GM11168 (cell line): ENCODE measurements around the gene MTHFD1L.

Experiments
- in situ Hi-C: fragments of 300-500 bp; cut with MboI; formaldehyde crosslinking; loops from one replicate; pipeline ENCODE4 v1.12.0; 2022; ENCODE audit warnings: low sequenced_read_pairs; ENCODE audit not compliant: unreplicated experiment

MTHFD1L gene

DNA sequence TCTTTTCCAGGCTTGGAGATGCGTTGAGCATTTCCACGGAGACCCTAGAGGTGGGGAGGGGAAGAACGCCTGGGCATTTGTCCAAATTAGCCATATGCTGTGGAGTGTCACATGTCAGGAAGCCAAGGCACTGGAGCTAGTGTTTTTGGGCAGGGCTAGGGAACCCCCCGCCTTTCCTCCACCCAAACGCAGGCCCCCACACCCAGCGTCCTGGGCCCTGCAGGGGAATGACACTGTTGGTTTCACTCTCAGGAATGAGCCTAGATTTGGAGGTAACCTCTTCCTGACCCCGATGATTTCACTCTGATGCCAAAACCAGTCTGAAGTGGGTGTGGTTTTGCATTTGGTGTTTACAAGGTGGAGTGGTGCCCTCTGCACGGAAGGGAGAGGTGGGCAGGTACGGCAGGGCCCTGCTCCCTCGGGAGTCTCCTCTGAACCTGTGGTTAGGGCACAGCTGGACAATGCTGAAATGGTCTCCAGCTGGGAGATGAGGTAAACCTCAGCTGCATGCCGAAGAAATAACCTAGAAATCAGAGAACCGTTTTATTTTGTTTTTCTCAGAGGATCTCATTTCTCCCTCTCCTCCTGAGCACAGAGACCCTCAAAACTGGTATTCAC, 29.5 kb downstream of the MTHFD1L start:
- in situ Hi-C loops, result loop anchor here (10.0 kb wide), 1 partner anchor 440 kb away; no protein-coding TSS in a partner anchor

DNA sequence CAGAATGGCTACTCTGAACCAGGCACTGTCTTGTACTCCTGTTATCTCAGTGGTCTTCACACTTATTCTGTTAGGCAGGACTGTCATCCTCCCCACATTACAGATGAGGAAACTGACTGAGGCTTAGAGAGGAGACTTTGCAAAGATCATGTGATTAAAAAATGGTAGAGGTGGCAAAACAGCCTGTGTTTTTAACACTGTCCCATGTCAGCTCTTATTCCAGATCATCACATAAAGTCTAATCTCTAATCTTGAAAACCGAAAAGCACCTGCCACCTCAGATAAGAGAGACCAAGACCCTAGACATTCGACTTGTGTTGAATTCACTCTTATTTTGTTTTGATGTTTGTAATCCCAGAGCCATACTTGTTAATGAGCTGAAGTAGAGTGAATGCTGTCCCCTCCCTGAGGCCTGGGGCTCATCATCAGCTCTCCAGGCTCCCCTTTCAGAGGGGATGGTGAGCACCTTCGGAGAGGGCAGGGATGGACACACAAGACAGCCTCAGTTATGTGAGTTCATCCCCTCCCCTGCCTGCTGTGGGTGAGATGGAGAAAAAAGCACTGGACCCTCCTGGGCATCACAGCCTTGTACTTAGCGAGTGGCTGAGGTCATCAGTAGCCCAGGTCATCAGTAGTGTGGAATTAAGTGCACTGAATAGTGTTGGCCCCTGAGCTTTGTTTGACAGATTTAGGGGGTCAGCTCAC, 30.6 kb downstream of the MTHFD1L start:
- in situ Hi-C loops, result loop anchor here (10.0 kb wide), 1 partner anchor 439 kb away; no protein-coding TSS in a partner anchor

DNA sequence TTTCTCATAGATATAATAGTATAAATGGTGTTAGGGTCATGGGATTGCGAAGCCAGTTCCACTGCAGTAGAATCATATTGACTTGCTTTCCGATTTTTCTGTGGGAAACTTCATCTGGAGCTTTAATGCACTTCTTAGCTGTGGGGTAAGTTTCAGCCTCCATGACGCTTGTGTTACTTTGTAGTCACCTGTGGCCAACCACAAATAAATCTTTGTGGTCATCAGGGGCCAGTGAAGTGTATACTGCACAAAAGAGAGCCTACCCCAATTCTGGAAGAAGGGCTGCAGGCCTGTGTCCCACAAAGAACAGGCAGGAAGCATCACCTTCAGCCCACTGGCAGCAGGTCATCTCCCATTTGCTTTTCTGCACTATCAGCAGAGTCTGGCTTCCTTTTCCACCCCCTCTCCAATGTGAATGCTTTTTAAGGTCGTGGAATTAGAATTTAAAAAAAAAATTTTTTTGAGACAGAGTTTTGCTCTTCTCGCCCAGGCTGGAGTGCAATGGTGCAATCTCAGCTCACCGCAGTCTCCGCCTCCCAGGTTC, 32.0 kb downstream of the MTHFD1L start:
- in situ Hi-C loops, result loop anchor here (10.0 kb wide), 1 partner anchor 437 kb away; no protein-coding TSS in a partner anchor

DNA sequence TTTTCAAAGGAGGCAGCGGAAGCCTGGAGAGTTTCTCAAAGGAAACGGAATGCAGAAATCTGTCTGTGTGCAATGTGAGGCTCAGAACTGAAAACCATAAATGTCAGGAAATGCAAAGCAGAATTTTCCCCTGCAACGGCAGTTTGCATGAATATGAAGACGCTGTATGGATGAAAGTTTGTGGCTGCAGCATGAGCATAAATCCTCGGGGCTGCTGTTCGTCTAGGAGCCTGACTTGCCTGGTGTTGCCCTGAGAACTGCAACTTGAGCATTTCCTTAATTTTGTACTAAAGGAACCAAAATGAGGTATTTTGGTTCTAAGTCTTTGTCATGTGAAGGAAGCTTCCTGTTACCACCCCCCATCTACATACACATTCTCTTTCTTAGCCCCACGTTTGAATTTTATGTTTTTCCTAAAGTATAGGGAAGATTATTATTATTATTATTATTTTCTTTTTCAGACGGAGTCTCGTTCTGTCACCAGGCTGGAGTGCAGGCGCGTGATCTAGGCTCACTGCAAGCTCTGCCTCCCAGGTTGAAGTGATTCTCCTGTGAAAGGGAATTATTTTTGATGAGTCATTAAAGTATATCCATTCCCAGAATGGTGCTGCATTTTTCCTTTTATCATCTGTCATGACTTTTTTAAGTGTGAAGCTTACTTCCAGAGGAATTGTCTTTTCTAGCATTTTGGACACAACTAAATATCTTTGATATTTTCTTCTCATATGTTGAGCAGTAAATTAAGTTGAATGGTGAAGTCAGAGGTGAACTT, 33.1 kb downstream of the MTHFD1L start:
- in situ Hi-C loops, result loop anchor here (10.0 kb wide), 1 partner anchor 436 kb away; no protein-coding TSS in a partner anchor

DNA sequence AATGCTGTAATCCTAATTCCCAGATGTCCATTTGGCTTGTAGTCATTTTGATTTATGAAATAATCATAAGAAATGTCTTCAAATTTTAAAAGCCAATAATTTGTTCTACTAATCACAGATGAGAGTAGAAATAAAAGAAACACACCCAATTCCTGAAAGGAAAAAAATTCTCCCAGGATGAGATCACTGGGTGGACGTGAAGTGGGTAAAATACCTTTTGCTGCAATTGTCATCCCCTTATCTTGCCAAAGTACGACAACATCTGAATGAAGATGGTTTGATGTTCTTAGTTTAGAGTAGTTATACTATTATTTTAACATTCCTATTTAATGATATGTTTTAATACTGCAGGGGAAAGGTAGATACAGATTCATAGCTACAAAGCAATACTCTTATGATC, 33.7 kb downstream of the MTHFD1L start:
- in situ Hi-C loops, result loop anchor here (10.0 kb wide), 1 partner anchor 436 kb away; no protein-coding TSS in a partner anchor

DNA sequence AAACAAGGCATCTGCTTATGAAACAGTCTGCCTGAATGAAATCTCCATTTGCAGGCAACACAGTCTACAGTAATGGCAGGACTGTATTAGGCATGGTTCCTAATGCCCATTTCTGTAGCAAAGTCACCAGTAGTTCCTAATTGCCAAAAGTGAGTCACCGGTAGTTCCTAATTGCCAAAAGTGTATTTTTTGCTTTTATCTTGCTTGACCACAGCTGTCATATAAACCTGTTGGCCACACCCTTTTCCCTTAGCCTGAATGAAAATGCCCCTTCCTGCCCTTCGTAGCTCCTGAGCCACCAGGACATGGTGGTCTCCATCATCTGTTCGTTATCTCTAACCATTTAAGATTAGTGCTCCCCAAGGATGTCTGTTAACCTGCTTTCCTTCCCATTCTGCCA, 34.5 kb downstream of the MTHFD1L start:
- in situ Hi-C loops, result no loop called here

DNA sequence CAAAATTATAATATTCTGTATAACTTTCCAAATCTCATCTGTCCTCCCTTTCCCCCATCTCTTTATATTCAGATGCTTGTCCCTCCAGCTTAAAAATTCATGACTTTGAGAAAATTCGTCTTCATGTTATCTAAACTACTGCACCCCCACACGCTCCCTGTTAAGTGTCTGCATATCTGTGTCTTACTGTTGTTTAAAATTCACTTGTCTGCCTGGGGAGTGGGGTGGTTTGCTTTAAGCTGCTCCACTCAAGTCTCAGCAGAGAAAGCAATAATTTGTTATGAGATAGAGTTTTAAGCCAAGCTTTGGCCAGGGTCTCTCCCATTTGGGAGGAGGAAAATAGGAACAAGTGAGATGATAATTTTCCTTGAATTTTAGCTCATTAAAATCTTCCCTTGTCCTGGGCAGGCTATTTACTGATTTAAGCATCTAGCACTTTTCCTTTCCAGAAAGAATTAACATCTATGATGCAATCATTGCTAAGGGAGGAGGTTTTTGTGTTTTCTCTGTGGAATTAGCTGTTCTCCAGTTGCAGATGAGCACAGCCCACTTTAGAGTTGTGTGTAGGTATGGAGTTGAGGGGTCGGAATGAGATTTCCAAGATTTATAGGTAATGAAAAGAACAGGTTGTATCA, 36.8 kb downstream of the MTHFD1L start:
- in situ Hi-C loops, result no loop called here

DNA sequence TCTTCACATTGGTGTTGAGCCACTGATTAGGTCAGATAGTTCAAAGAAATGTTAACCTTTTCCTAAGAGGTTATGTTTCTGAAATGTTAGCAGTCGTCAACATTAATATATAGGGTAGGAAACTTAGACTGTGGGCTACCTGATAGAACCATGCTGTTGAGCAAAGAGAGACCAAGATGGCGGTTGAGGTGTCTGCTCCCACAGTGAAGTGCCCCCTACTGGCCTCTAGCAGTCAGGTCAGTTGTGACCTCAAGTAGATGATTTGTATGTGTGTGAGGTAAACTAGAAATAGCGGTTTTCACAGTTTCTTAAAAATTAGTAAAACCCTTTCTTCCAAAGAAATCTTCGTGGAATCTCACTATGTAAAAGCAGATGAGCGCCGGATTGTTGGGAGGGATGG, 40.3 kb downstream of the MTHFD1L start:
- in situ Hi-C loops, result no loop called here

DNA sequence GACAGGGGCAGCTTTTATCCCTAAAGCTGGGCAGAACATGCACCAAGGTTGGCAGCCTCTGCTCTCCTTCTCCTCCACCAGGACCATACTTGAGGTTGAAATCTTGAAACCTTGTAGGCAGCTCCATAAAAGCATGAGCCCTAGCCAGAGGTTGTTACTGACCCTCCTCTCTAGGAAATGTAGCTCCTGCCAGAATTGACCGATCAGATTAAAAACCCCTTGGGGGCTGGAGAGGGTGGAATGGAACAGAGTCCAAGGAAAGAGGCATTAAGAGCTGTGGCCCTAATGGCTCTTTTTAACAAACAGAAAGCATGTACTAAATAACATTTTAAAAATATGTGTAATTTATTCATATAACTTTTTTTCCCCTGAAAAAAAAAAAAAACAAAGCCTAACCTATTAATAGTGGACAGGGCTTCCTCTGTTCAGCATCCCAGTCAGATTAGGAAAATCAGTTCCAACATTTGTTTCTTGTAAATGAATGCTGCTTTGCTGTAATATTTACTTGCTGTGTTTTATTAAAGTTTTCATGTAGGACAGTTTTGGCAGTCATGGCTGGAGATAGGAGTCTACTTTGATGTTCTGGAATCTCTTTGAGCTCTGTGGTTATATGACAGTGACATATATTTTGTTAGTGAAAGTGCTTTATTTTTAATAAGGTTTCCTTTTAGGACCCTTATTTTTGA, 41.3 kb downstream of the MTHFD1L start:
- in situ Hi-C loops, result no loop called here

DNA sequence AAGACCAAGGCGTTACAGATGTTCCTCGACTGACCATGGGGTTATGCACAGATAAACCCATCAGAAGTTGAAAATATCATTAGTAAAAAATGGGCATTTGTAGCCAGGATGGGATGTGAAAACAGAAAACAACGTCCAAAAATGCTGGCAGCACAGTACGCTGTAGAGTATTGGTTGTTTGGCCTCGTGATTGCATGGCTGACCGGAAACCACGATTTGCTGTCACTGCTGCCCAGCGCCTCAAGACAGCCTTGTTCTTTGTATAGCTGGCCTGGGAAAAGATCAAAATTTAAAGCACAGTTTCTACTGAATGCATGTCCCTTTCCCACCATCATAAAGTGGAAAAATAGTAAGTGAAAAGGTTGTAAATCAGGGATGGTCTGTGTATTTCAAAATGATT, 41.9 kb downstream of the MTHFD1L start:
- in situ Hi-C loops, result no loop called here

DNA sequence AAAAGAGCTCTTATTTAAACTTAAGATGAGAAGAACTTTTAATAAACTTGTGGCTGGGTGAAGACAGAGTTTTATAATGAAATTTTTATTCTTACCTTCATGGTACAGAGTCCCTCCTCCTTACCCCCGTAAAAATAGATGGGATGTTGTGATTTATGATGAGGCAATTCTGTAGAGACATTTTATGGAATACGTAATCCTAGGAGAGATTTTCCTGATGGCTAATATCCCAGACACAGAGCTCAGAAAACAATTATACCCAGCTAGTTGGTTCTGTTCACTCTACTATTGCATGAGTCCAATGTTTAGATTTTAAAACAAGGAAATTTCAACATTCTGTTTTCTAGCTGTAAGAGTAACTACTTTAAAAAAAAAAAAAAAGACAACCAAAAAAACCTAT, 43.4 kb downstream of the MTHFD1L start:
- in situ Hi-C loops, result no loop called here

DNA sequence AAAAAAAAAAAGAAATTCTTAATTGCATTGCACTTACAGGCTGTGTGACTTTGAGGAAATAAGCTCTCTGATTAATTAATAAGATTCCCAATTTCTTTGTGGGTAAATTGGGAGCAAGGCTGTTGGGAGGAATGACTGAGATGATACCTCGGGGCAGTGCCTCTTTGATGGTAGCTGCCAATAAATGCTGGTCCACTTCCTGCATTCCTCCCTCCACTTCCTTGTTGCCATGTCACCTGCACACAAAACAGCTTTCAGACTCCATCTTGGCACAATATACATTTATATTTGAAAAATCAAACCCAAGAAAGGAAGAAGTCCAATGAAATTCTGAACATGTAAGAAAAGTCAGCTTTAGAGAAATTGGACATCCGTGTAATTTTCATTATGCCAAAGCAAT, 45.1 kb downstream of the MTHFD1L start:
- in situ Hi-C loops, result no loop called here

DNA sequence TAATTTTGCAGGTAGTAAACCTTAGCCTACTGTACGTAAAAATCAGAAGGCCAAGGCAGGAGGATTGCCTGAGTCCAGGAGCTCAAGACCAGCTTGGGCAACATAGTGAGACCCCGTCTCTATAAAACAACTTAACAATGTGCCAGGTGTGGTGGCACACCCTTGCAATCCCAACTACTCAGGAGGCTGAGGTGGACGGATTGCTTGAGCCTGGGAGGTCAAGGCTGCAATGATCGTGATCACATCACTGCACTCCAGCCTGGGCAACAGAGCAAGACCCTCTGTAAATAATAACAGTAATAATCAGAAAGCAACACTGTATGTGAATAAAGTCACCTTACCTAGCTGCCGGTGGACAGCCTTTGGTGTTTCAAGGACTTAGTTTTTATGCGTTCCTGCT, 48.9 kb downstream of the MTHFD1L start:
- in situ Hi-C loops, result no loop called here

DNA sequence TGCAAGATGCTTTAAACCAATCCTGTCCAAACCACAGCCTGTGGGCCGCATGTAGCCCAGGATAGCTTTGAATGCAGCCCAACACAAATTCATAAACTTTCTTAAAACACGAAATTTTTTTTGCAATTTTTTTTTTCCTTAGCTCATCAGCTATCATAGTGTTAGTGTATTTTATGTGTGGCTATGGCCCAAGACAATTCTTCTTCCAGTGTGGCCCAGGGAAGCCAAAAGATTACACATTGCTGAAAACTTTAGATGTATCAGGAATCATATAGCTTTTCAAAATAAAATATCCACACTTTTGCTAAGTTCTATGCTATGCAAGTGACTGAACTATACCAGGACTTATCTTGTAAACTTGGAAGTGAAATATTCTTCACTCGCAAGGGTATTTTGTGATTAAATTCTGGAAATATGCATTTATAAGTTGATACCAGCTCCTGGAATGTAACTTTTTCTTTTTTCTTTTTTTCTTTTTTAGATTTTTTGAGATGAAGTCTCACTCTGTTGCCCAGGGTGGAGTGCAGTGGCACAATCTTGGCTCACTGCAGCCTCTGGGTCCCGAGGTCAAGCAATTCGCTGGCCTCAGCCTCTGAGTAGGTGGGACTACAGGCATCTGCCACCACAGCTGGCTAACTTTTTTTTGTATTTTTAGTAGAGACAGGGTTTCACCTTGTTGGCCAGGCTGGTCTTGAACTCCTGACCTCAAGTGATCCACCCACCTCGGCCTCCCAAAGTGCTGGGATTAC, 49.8 kb downstream of the MTHFD1L start:
- in situ Hi-C loops, result no loop called here

DNA sequence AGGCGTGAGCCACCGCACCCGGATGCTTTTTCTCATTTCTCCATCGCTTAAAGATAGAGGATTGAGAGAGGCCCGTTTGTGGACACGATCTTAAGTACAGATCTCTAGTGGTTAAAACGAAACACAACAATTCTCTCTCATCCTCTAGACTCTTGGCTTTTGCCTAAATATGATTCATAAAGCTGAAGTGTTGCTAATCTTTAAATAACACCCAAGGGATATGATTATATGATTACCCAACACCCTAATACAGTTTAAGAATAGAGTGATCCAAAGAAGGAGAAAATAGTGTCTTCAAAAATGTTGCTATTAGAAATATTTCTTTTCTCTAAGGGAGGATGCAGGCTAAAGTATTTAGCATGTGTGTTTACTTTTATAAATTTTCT, 50.4 kb downstream of the MTHFD1L start:
- in situ Hi-C loops, result no loop called here

DNA sequence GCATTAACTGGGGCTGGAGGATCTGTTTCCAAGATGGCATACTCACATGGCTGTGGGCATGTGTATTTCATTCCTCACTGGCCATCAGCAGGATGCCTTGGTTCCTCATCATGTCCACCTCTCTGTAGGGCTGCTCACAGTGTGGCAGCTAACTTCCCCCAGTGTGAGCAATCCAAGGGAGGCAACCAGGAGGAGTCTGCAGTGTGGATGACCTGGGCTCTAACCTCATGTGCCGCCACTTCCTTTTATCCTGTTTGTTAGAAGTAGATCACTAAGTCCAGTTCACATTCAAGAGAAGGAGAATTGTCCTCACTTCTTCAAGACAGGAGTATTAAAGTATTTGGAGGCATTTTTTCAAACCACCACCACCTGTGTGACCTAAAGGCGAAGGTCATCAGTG, 54.4 kb downstream of the MTHFD1L start:
- in situ Hi-C loops, result no loop called here

DNA sequence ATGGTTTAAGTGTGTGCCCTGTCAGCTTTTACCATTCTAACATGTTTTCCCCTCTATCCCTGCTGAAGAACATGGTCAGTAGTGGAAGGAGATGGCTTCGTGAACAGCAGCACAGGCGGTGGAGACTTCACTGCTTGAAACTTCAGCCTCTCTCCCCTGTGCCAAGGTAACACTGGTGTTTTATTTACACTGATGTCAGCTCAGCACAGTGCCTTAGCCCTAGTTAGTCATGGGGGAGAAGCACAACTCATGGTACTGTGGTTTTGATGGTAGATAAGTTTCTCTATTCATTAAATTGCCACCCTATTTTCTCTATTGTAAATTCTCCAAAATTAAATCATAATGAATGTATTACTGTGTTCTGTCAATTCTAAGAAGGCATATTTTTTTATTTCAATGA, 56.6 kb downstream of the MTHFD1L start:
- in situ Hi-C loops, result no loop called here

DNA sequence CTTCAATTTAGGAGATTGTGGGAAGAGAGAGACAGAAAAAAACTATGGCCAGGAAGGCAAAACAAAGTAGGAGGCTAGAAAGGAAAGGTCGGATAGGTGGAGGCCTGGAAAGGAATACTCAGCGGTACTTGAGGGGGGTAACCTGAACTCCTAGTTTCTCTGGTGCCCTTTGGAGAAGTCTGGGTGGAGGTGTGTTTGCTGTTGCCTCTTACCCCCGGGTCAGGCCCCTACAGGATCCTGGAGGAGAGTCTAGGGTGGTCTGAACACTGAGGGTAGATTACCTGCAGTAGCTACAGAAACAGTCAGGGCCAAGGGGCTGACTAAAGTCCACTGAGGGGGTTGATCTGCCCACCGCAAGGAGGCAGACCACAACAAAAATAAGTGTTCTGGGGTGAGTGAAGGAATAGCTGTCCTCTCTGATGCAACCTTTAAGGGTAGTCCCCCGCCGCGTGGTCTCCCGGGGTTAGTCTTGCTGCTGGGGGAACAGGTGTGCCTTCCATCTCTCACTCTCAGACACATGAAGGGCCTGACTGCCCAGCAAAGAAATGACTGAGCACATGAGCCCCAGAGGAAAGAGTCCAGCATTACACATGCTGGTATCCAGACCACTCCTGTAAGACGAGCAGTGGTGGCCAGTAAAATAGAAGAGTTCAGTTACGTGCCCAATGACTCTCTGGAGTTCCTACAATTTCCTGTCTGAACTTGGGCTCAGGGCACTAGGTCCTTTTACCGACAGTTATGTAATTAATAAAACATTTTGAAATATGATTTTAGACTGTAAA, 59.5 kb downstream of the MTHFD1L start:
- in situ Hi-C loops, result no loop called here

DNA sequence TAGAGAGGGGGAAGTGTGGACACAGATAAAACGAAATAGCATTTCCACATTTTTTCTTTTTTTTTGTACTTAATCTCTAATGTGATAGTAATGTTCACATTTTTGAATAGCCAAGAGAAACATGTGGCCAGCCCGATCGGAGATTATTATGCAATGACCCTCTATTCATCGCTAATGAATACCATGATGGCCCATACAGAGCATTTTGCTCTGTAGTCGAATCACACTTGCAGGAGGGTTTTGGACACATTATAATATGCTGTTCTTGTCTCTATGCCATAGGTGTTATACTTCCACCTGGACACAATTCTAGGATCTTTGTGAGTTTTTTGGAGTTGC, 60.1 kb downstream of the MTHFD1L start:
- in situ Hi-C loops, result no loop called here
